ENCODE data around the gene EPHB2. TPM values are rescaled to one million over a fixed set of nuclear protein-coding genes. Genes with fewer than 3 reads are reported as not detected.

The EPHB2 gene
- total RNA-seq, 1 donor from 2014 or later: 130 TPM

DNA sequence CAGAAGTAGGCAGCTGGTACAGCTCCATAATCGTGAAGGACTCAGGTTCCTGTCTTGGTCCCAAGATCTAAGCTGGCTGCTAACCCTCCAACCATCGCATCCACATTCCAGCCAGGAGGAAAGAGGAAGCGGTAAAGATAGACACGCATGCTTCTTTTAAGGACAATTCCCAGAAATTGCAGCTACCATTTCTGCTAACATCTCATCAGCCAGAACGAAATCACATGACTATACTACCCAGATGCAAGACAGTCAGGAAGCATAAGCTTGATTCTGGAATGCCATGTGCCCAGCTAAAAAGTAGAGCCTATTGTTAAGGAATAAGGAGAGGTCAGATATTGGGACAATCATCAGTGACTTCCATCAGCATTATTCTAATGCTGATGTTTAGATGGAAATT is 110.4 kb downstream of the EPHB2 start:
- peaks cover 43% of the 10 kb centered on the region for H3K4me1 Mint-ChIP-seq
- no peaks in the 10 kb centered on the region for H3K9me3 Mint-ChIP-seq
- H3K36me3 Mint-ChIP-seq: no peaks in the 10 kb centered on the region
- DNase-seq (ENCODE audit: low spot score in 2 of 2, unreplicated experiment in 2 of 2): no peak
- H3K27ac Mint-ChIP-seq: peak overlapping the region; percentile 34
- no peak overlapping the region for H3K4me3 Mint-ChIP-seq
- TF ChIP-seq, protein P1, sequence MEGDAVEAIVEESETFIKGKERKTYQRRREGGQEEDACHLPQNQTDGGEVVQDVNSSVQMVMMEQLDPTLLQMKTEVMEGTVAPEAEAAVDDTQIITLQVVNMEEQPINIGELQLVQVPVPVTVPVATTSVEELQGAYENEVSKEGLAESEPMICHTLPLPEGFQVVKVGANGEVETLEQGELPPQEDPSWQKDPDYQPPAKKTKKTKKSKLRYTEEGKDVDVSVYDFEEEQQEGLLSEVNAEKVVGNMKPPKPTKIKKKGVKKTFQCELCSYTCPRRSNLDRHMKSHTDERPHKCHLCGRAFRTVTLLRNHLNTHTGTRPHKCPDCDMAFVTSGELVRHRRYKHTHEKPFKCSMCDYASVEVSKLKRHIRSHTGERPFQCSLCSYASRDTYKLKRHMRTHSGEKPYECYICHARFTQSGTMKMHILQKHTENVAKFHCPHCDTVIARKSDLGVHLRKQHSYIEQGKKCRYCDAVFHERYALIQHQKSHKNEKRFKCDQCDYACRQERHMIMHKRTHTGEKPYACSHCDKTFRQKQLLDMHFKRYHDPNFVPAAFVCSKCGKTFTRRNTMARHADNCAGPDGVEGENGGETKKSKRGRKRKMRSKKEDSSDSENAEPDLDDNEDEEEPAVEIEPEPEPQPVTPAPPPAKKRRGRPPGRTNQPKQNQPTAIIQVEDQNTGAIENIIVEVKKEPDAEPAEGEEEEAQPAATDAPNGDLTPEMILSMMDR (IDR thresholded peaks at IDR 0.05; ENCODE audit: unreplicated experiment): no peak
- no peaks in the 10 kb centered on the region for H3K27me3 Mint-ChIP-seq (ENCODE audit: low read depth)

DNA sequence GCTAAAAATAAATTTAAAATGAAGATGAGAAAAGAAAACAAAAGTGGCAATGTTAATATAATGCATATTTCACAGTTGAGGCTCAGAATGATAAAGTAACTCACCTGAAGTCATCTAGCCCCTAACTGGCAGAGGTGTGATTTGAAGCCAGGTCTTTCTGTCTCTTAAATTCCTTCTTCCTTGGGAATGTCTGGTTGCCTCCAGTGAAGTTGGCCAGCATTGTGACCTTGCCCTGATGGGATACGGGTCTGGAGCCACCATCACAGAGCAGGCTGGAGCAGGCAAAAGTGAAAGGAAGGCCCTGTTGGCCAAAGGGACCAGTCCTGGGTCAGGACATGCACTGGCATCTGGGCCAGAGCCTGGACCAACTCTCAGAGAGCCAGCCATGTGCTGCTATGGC is 111.7 kb downstream of the EPHB2 start:
- H3K27me3 Mint-ChIP-seq (ENCODE audit: low read depth): no peaks in the 10 kb centered on the region
- no peaks in the 10 kb centered on the region for H3K9me3 Mint-ChIP-seq

DNA sequence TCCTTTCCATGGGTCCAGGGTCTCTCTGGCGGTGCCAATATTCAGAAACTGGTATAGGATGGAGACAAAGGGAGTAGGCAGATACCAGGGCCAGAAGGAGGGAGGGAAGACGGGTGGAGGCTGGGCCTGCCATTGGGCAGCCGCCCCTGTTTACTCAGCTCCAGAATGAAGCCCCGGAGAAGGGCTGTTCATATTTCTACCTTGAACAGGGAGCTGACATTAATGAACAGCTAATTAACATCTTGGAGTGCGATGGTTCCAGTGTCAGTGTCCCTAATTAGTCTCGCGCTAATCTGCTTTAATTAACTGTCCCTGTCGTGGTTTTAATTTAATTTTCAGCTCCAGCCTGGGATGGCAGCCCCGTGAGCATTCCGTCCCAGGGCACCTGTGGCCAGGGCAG is 113.8 kb downstream of the EPHB2 start:
- no peaks in the 10 kb centered on the region for H3K9me3 Mint-ChIP-seq
- H3K36me3 Mint-ChIP-seq: no peaks in the 10 kb centered on the region
- no peak for DNase-seq (ENCODE audit: low spot score in 2 of 2, unreplicated experiment in 2 of 2)
- no peaks in the 10 kb centered on the region for H3K27me3 Mint-ChIP-seq (ENCODE audit: low read depth)
- H3K27ac Mint-ChIP-seq: peak overlapping the region; percentile 70
- TF ChIP-seq, protein P1 (IDR thresholded peaks at IDR 0.05; ENCODE audit: unreplicated experiment): no peak
- peaks cover 56% of the 10 kb centered on the region for H3K4me1 Mint-ChIP-seq
- no peak overlapping the region for H3K4me3 Mint-ChIP-seq

More for the DNA sequence above, 111.7 kb downstream of the EPHB2 start:
- no peak for DNase-seq (ENCODE audit: low spot score in 2 of 2, unreplicated experiment in 2 of 2)
- TF ChIP-seq, protein P1 (IDR thresholded peaks at IDR 0.05; ENCODE audit: unreplicated experiment): no peak
- Mint-ChIP-seq H3K4me1 (peaks cover 54% of the 10 kb centered on the region), H3K36me3 (no peaks in the 10 kb centered on the region), H3K4me3 (no peak overlapping the region), H3K27ac (no peak overlapping the region)

DNA sequence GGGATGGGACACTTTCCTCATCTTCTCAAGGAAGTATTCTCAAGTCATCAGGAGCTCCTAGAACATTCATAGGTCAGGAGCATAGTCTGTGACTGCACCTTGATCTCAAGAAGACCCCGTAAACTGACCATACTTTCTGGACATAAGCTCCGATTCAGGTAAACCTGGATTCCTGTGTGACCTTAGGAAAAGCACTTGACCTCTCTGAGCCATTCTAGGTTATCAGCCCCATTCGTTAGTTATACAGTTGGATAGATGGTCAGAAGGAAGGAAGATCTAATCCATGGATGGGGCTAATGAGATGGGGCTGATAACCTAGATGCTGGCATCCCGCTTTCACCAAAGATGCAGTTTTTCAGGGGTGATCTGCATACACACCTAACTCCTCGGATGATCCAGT is 114.3 kb downstream of the EPHB2 start:
- Mint-ChIP-seq H3K36me3 (no peaks in the 10 kb centered on the region), H3K4me3 (no peak overlapping the region), H3K27me3 (ENCODE audit: low read depth) (no peaks in the 10 kb centered on the region), H3K9me3 (no peaks in the 10 kb centered on the region), H3K4me1 (peaks cover 61% of the 10 kb centered on the region), H3K27ac (peak overlapping the region; percentile 98)
- no peak for DNase-seq (ENCODE audit: low spot score in 2 of 2, unreplicated experiment in 2 of 2)
- TF ChIP-seq, protein P1 (IDR thresholded peaks at IDR 0.05; ENCODE audit: unreplicated experiment): no peak

DNA sequence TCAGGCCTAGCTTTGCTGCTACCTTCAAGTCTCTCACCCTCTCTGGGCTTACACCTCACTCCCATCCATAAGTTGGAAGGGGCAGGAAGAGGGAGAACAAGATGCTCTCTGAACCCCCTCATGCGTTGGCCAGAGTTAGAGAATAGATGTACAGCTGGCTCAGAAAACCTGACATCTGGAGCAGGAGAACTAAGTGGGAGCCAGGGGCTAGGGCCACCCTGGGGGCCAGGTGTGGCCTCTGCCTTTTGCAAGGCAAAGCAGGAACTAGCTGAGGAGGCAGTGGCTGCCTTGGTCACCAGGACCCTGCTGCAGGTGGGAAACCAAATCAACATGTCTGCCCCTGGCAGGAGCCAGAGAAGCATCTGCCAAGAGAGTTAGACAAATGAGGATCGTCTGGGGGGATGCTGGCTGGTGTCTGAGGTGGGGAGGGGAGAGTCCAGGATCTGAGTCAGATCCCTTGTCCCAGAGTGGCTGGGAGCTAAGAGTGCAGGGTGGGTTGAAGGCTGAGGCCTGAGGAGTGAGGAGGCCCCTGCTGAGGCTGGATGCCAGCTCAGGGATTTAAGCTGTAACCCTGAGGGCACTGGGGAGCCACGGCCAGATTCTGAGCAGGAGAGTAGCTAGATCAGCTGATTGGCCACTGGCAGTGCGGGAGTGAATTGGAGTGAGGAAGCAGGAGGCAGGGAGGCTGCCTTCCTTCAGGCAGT is 115.0 kb downstream of the EPHB2 start:
- peaks cover under 1% of the 10 kb centered on the region for H3K36me3 Mint-ChIP-seq
- DNase-seq (ENCODE audit: low spot score in 2 of 2, unreplicated experiment in 2 of 2): no peak
- H3K27me3 Mint-ChIP-seq (ENCODE audit: low read depth): no peaks in the 10 kb centered on the region
- TF ChIP-seq, protein P1 (IDR thresholded peaks at IDR 0.05; ENCODE audit: unreplicated experiment): no peak
- no peaks in the 10 kb centered on the region for H3K9me3 Mint-ChIP-seq
- peak overlapping the region; percentile 98 for H3K27ac Mint-ChIP-seq
- H3K4me1 Mint-ChIP-seq: peaks cover 66% of the 10 kb centered on the region
- H3K4me3 Mint-ChIP-seq: no peak overlapping the region
